DMS 273 (cell line): ENCODE data around the gene CUEDC1.

Experiments
- DNase-seq: peaks from one replicate; lab custom pipeline; 2025; ENCODE audit not compliant: unreplicated experiment; lab: John Stamatoyannopoulos, UW

CUEDC1 gene

DNA sequence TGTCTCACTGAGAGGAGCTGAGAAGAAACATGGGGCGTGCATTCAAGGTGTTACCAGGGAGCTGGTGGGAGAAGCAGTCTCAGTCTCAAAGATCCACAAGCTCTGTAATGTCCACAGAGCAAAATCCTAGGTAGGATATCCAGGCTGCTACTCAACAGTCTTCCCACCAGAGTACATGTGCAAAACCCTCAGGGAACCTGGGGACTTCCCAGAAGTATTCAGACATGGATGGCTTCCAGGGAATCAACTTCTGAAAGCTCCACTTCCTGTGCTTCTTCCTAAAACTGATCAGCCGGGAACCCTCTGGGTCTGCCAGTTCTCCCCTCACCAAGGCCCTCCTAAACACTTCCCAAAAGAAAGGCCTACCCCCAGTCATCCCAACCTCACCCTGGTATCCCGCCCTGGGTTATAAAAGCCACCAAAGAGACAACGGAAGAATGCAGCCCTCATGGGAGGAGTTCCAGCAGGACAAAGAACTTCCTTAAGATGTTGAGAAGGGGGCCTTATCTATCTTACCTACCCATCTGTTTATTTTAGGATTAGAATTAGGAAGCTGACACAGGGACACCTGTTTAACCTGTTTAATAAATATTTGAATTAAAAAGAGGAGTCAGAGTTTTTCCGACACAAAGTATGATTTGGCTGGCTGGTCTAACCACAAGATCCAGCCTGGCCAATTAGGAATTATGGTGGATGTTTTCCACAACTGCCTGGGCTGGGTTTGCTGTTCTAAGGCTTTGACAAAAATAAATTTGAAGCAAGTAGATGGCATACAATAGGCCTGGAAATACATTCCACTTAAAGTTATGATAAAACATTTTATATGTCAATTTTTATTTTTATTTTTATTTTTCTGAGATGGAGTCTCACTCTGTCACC, 37.0 kb downstream of the CUEDC1 start:
- DNase-seq, result no peak

DNA sequence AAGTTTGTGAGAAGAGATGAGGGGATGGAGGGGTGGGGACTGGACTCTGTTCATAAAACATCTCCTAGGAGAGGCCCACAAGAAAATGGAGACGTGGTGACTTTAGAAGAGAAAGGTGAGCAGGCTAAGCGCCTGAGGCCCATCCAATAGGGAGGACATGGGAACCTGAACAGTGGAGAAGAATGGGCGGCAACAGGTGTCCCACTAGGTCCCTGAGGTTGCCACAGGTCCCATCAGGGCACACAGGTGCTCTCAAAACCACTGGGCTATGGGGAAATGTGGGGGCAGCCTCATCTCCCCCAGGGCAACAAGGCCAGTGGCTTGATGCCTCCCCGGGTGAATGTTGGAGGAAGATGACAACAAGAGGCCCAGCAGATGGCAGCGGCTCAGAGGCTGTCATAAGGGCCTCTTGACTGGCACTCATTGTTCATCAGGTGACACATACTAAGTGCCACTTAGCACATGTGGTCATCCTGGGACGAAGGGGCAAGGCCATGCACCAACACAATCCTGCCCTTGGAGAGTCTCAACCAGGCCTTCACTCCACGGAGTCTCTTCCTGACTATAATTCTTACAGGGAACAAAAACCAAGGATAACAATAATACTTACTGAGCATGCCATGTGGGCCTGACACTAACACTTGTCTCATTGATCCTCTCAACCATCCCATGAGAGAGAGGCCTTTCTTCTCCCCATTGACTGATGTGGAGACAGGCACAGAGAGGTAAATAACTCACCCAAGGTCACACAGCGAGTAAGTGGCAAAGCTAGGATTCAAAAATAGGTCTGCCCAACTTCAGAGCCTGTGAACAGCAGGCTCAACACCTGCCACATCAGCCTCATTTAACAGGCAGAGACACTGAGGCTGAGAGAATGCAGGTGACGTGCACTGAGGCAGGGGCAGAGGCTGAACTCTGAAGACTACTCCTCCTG, 38.0 kb downstream of the CUEDC1 start:
- no peak for DNase-seq

DNA sequence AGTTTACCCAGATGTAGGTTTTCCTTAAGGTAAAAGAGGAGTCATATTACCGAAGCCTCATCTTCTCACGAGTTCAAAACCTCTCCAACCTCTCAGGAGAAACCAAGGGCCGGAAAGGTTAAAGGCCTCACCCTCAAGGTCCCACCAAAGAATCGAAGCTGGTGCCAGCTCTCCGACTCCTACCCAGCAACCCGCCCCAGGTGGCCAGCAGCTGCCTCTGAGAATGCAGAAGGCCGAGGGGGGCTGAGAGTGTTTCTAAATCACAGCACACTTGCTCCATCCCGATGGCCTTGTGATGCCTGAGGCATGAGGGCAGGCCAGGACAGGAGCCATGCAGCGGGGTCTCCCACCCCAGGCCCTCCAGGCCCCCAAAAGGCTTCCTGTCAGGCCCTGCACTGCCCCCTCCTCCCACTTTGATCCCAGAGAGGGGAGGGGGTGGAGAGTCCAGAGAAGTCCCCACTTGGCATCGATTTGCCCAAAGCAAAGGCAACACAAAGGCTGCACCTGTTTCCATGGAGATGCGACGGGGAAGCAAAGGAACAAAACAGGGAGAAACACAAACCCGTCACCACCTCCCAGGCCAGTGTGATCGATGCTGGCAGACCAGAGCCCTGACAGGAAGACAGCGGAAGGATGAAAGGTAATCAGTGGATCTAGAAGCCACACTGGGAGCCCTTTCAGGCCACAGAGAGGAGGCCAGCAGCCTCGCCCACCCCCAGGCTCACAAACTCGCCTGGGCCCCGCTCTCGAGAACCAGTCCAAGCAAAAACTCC, 39.0 kb downstream of the CUEDC1 start:
- peak; percentile 53 for DNase-seq

DNA sequence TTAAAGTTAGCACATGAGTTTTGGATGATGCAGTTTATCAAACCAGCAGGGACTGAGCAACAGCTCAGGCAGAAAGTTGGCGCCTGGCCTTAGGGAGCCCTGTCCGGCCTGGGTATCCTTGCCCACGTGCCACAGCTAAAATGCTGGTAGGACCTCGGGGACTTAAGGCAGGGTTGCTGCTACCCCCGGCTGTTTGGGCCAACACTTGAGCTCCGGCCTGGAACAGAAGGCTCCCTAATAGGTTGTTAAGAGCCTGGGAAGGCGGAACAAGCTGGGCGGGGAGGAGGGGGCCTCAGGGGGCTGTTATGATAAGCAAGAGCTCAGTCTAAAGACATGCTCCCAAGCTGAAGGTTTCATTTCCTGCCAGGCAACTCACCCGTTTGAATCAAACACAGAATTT, 39.7 kb downstream of the CUEDC1 start:
- DNase-seq, result peak; percentile 52

DNA sequence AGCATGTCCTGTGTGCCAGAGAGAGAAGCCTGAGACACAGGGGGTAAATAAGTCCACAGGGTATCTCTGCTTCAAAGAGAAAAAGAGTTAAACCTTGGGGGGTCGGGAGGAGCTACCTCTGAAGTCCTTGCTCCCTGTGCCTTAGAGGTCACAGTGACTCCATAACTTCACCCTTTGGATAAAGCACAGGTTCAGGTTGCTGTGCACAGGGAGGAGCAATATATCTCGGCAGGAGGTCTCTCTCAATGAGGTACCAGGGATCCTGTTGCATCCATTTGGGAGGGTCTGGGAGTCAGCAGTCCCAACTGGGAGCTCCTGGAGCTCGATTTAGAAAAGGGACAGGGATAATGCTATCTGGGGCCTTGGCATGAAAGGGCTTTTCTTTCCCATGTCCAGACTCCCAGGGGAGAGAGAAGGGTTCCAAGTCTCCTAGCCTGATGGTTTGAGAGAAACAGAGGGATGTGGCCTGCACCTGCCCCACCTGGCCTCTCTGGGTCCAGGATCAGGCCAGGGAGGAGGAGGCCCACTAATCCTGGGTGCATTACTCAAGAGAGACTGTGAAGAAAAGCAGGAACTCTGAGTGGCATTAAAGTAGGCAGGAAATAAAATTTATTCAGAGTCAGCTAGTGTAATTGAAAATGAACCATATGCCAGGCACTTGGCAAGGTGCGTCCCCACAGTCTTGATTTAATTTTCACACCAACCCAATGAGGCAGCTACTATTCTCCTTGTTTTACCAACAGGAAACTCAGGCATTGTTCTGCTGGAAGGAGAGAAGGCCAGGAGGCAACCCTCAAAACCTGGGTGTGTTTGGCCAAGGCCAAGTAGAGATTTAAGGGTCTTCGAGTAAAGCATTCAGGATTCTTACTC, 40.7 kb downstream of the CUEDC1 start:
- peak; percentile 78 for DNase-seq

DNA sequence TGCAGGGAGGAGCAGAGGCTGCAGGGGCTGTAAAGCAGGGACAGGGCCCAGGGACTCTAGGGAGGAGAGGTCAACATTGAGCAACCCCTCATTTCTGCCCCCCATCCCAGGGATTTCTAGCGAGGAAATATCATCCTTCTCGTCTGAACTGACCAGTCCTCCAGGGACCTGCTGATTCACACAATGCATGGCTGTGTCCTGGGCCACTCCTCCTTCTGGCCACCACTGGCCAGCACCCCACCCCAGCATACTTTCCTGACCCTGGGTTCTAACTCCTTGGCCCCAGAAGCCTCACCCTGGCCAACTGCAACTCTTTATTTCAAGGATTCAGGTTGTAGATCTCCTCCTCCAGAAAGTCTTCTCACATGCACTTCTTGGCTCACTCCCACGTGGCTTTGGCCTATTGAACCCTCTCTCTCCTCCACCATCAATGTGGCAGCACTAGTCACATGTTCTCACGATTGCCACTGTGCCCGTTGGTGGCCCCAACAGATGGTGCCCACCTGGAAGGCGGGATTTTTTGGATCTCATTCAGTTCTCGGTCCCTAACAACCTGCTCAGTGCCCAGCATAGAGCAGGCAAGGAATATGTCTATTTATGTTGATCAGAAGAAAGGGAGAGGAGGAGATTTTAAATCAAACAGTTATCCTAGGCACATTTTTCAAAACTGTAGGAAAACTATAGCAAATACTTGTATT, 41.5 kb downstream of the CUEDC1 start:
- DNase-seq, result peak; percentile 52

DNA sequence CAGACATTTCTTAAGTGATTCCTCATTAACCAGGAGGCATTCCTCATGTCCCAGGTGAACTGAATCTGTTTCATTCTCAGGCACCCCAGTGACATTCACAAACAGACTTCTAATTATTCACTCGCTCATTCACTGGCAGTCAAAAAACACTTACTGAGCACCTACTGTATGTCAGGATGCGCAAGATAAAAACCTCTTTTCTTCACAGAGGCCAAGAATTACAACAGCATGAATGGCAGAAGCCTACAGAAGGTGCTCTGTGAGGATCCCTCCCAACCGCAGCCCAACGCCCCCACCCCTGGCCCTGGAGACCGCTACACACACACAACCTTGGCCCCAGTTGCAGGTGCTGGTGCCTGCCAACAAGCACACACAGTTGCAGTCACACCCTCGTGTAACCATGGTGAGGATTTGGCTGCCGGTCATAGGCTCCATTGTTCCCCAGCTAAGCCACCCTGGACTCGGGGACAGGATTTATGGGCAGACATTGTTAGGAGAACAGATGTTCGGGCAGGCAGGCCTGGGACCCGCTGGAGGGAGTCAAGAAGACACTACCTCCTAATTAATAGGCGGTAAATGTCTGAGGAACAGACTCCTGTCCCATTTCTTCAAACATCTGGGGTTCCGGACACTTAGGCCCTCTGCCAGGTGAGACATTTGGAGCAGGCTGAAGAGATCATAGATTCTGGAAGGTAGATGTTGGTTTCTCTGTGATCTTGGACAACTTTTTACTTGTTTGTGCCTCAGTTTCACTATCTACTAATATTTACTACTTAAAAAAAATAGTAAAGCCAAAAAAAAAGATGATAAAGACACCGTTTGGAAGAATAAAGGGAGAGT, 43.2 kb downstream of the CUEDC1 start:
- DNase-seq, result peak; percentile 88

DNA sequence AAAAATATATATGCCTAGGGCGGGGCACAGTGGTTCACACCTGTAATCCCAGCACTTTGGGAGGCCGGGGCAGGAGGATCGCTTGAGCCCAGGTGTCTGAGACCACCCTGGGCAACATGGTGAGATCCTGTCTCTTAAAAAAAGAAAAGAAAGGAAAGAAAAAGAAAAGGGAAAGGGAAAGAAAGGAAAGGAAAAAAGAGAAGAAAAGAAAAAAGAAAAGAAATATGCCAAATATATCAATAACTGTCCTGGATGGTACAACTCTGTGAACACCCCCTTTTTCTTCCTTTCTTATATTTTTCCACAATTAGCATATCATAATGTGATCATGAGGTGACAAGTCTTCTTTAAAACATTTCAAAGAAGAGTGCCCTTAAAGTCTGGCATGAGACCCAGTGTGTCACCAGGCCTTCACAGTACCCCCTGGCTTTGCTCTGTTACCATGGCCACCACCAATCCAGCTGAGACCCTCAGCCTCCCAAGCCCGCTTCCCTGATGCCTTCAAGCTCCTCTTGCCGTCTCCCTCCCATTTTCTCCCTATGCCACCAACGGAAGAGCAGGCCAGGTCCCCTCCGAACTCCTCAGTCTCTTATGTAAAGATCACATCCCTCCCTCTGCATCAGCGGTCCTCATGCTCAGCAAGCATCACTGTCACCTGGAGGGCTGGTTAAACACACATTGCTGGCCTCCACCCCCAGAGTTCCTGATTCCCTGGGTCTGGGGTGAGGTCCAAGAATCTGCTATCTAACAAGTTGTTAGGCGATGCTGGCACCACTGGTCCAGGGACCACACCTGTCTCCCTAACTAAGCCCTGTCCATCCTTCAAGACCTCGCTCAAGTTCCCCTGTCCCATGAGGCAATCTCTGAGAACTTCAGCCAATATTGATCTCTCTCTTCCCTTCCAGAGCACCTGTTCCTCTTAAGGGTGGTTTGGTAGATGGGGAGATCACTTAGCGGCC, 44.5 kb downstream of the CUEDC1 start:
- no peak for DNase-seq

DNA sequence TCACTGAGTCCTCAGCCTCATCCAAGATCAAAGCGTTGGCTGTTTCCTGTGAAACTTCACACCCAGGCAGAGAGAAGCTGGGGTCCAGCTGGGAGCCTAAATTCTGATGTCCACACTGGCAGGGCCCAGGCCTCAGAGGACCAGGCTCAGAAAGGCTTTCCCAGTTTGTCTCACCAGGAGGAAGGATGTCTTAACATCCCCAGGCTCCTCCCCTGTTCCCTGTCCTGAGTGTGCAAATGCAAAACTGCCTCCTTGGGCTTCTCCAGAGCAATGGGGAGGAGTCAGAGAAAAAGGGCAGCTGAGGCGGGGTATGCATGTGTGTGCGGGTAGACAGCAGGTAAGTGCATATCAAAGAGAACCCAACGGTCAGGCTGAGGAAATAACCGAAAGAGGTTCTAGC, 45.7 kb downstream of the CUEDC1 start:
- DNase-seq, result no peak

DNA sequence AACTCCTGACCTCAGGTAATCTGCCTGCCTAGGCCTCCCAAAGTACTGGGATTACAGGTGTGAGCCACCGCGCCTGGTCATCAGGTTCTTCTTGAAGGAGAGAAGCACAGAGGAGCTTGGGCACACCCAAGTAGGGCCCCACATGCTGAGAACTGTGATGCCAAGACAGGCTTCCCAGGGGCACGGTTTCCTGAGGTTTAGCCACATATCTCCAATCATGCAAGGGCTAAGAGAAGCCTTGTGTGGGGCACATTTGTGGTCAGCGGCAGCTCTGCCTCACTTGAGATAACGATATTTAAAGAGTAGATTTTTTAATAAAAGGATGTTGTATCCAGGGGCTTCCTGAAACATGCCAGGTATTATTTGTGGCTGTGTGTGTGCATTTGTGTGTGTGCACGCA, 46.9 kb downstream of the CUEDC1 start:
- DNase-seq, result no peak

DNA sequence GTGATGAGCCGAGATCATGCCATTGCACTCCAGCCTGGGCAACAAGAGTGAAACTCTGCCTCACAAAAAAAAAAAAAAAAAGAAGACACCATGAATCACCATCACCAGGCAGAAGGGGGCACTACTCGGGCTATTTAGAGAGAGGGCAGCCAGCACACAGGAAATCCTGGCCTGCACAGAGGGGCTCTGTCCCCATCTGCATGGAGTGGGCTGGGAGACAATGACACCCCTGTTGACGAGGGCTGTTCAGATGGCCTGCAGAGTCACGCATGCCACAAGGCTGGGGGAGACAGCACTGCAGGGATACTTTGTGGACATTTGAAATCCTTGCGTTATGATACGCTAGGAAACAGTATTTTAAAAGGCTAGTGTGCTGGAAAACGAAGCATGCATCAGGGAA, 48.3 kb downstream of the CUEDC1 start:
- peak; percentile 30 for DNase-seq

DNA sequence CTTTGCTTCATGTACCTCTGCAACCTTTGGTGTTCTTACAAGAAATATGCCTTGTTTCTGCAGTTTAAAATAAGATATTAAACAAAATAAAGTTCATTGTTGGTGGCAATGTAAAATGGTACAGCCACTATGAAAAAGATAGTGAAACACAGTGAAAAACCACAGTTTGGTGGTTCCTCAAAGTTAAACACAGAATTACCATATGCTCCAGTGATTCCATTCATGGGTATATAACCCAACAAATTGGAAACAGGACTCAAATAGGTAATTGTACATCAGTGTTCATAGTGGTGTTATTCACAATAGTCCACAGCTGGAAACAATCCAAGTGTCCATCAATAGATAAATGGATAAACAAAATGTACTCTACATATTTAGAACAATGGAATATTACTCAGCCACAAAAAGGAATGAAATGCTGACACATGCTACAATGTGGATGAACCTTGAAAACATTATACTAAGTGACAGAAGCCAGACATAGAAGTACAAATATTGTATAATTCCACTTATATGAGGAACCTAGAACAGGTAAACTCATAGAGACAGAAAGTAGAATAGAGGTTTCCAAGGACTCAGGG, 49.2 kb downstream of the CUEDC1 start:
- DNase-seq, result no peak

DNA sequence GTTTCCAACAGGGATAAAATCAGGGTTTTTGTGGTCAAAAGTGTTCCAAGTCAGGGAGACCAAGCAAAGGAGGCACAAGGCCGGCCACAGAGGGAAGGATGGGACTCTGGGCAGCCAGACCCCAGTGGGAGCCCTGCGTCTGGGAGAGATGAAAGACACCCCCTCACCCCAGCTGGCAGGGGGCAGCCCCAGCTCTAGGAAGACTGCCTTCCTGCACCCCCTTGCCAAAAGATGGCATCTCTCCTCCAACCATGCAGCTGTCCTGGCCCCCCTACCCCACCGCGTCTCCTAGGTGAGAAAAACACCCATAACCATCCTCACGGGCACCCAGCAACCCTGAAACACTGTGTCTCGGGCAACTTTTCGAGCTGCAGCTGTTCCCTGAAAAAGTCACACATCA, 51.3 kb downstream of the CUEDC1 start:
- DNase-seq, result no peak

DNA sequence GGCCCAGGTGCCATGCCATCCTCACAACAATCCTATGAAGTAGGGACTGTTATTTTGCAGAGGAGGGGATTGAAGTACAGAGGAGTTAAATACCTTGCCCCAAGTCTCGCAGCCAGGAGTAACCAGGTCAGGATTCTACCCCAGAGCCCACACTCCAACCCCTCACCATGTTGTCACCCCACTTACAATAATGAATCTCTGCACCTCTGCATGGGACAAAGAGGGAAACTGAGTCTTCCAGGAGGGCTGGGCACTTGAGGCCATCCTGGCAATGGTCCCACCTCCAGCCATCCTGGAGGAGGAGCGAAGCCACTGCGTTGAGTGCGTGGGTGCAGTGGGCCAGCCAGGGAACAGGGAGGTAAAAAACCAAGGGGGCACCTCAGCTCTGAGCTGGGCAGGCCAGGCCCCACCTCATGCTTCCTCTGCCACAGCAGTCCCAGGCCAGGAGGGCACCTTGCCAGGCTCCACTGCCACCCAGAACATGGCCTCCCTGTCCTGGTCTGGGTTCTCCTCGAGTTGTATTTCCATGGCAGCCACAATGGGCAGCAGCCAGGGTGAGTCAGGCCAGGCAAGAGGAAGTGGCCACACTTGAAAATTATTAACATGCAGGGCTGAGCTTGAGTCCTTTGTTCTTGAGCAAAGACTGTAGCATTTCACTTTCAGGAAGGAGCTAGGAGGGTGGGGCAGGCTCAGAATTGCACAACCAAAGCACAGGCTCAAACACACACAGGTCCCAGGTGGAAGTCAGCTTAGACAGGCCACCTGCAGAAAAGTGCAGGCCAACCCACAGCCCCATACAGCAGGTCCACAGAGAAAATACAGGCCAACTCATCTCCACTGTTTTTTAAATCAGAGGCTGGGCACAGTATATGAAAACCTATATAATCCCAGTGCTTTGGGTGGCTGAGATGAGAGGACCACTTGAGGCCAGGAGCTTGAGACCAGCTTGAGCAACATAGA, 52.1 kb downstream of the CUEDC1 start:
- DNase-seq, result no peak

DNA sequence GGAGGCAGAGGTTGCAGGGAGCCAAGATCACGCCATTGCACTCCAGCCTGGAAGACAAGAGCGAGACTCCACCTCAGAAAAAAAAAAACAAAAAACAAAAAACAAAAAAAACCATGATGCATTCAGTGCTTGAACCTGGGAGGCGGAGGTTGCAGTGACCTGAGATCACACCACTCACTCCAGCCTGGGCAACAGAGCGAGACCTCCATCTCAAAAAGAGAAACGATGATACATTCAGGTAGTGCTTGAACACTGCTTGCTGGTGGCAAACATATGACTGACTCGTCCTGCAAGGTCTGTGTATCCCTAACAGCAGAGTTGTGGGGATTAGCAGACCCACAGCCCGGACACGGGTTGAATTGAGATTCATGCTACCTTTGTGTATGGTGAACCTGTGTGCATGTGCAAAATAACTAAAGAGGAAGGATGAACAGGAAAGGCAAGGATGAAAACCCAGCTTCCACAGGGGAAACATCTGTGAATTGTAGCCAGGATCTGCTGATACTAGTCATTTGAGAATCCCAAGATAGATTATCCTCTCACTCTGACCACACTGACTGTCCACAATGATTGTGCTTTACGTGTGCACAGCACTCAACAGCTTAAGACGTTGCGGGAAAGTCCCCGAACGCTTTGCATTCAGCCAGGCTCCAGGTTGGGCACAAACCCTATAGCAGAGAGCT, 53.0 kb downstream of the CUEDC1 start:
- no peak for DNase-seq
